C4-2B (cell line): ENCODE measurements around the gene THSD7B.

Experiments
- CTCF ChIP-seq: fragments of 450-650 bp; conservative IDR thresholded peaks from 2 replicates; pipeline ENCODE4 v1.5.1; 2017; ENCODE audit warnings: mild to moderate bottlenecking
- ZFX ChIP-seq: fragments of 450-650 bp; IDR thresholded peaks from 2 replicates; pipeline ENCODE4 v1.6.1; 2017

GRCh38 chr2:137005210-137005609, 239.9 kb downstream of the THSD7B start:
- TF ChIP-seq CTCF, result no peak
- TF ChIP-seq ZFX, result no peak
